Astrocyte of the cerebellum (primary cell): Measurements from ENCODE around the gene NFRKB.

Experiments used
- DNase-seq: peaks from one replicate; pipeline ENCODE4 v3.0.0-alpha.2; 2011; ENCODE audit warnings: low read depth
- H3K4me3 ChIP-seq: 2 replicates; pipeline ENCODE4 v1.5.1; 2011; ENCODE audit warnings: mild to moderate bottlenecking, low read depth, low read length, moderate library complexity
- in situ Hi-C: cut with HindIII; loops from 2 replicates; pipeline ENCODE4 v1.10.0; 2017; ENCODE audit warnings: low sequenced_read_pairs
- TF ChIP-seq, protein P1 (sequence below): IDR thresholded peaks from 2 replicates; pipeline ENCODE4 v1.5.1; 2012; ENCODE audit warnings: low read length, low read depth, moderate library complexity, mild to moderate bottlenecking; ENCODE audit errors: missing control alignments

NFRKB gene

DNA sequence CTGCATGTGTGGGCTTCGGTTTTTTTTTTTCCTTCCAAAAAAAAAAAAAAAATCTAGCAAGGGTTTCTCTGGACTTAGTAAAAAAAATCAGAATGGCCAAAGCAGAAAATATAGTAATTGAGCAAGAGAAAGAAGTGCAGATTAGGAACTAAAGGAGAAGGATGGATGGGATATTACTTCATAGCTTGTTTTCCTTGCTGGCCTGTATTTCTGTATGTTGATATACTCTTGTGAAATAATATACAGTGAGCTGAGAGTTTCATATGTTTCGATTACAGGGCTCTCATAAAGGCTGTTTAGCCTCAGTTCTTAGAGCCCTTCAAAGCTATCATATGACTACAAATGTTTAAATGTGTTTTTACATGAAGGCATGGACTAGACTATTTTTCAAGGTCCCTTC, 34.3 kb upstream of the NFRKB start:
- TF ChIP-seq, protein P1, sequence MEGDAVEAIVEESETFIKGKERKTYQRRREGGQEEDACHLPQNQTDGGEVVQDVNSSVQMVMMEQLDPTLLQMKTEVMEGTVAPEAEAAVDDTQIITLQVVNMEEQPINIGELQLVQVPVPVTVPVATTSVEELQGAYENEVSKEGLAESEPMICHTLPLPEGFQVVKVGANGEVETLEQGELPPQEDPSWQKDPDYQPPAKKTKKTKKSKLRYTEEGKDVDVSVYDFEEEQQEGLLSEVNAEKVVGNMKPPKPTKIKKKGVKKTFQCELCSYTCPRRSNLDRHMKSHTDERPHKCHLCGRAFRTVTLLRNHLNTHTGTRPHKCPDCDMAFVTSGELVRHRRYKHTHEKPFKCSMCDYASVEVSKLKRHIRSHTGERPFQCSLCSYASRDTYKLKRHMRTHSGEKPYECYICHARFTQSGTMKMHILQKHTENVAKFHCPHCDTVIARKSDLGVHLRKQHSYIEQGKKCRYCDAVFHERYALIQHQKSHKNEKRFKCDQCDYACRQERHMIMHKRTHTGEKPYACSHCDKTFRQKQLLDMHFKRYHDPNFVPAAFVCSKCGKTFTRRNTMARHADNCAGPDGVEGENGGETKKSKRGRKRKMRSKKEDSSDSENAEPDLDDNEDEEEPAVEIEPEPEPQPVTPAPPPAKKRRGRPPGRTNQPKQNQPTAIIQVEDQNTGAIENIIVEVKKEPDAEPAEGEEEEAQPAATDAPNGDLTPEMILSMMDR, result no peak
- no peak overlapping the region for H3K4me3 ChIP-seq
- in situ Hi-C loops, result no loop called here
- no peak for DNase-seq

DNA sequence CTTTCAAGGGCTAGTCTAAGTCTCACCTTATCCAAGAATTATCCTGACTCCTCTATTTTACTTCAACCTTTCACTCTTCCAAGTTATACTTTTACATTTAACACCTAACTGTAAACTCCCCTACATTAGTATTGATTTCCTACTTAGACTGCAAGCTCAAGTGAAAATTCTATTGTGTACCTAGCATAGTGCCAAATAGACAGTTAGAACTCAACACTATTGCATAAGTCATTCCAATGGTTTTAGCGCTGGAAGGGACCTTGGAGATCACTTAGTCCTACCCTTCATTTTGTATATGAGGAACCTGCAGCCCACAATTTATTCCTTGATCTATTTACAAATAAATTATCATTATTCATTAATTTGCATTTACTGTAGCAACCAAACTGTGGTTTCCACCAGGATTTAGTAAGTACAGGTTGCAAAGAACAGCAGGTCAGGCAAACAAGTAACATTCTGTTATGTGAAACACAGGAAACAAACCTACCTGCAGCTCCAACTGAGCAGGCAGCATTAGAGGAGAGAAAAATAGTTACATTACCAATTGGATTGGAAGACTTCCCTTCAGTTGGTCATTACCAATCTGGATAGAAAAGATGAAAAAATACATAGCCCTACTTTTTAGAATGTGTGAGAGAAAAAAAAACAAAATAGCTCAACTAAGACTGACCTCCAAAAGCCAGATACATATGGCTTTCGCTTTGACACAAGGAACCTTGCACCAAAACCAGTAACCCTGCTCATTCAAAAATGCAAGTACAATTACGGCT, 33.7 kb upstream of the NFRKB start:
- TF ChIP-seq, protein P1, result no peak
- in situ Hi-C loops, result no loop called here
- H3K4me3 ChIP-seq, result no peak overlapping the region
- DNase-seq, result no peak

DNA sequence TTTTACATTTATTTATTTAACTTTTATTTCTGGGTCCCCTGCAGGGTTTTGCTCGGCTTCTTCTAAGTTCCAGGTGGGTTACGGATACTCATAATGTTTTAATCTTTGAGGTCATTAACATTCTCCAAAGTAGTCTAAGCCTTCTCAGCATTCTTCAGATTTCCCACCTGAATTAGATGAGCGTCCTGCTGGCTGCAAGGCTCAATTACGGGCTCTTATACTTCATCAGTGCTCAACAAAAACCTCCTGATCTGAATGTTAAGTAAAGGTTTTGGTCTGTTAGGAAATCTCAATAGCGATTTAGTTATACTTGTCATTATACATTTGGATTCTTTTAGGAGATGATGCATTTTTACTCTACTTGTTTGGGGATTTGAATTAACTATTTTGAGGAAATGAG, 27.3 kb upstream of the NFRKB start:
- in situ Hi-C loops, result no loop called here
- H3K4me3 ChIP-seq, result no peak overlapping the region
- TF ChIP-seq, protein P1, result no peak
- DNase-seq, result no peak

DNA sequence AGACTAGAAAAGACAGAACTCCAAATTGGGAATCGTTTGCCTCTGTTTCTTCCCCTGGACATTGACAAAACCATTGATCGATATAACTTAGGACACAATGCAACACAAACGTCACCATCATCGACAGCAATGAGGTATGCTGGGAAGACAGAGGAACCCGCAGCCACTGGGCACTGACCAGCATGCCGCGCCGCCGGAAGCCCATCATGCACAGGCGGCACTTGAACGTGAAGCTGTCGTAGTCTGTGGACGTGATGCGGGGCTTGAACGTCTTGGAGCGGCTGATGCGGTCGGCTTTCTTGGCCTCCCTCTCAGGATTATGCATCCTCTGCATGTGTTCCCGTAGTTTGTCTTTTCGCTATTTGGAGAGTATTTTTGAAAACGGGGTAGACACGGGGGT, 23.0 kb upstream of the NFRKB start:
- TF ChIP-seq, protein P1, result no peak
- DNase-seq, result no peak
- in situ Hi-C loops, result loop anchor here (5.0 kb wide), 1 partner anchor 219 kb away; no protein-coding TSS in a partner anchor
- H3K4me3 ChIP-seq, result no peak overlapping the region

DNA sequence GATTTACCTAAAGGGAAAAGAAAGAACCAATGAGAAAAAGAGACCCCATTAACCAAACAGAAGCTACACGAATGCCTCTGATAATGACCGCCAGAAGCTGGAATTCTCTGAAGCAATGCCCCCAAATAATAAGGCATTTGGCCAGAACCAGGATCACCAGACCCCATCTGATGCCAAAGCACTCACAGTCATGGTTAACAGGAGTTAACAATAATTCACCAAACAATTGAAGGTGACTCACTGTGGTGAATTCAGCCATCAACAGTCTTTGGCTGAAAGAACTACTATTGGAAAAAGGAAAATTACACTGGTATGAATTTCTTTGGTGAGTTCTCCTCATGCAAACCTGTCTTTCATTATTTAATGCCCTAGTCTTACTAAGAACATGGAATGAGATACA, 21.9 kb upstream of the NFRKB start:
- peak; percentile 58 for DNase-seq
- TF ChIP-seq, protein P1, result no peak
- in situ Hi-C loops, result loop anchor here (5.0 kb wide), 1 partner anchor 220 kb away; no protein-coding TSS in a partner anchor
- H3K4me3 ChIP-seq, result no peak overlapping the region

DNA sequence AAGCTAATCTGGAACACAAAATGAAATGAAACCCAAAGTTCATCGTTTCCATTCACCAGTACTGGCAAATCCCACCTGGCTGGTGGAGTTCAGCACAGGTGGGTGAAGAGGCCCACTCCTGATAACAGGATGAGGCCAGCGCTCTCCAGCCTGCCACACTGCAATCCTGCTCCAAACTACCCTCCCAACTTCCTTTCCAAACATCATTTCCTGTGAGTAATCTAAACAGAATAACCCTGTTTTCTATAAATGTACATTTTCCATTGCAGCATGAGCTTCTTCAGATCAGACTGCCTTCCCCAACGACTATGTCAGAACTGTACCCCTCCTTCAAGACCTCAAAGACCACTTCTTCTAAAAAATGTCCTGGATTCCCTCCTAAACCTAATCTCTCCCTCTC, 15.9 kb upstream of the NFRKB start:
- TF ChIP-seq, protein P1, result no peak
- in situ Hi-C loops, result no loop called here
- no peak for DNase-seq
- no peak overlapping the region for H3K4me3 ChIP-seq
